ENCODE measurements around the gene MRPS23. TPM values are rescaled to one million over a fixed set of nuclear protein-coding genes. Genes with fewer than 3 reads are reported as not detected.

MRPS23 gene
- total and polyA plus RNA-seq, 4 donors = 15.7 to 44.9 (median 31.6) TPM

DNA sequence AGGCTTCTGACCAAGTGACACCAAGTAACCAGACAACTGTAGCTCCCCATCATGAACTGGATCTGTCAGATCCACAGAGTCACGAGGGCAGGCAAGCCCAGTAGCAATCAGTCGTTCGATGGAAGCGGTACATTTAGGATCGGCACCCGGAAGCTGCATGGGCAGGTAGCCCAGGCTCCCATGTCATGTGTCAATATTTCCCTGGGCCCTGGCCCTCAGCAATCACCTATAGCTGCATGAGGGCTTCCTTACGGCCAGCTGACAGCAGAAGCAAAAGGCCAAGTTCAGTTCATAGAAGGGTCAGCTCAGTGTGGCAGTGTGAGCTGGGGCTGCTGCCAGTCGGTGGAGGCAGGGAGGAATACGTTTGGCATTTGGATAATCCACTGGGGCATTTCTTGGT lies 31.8 kb downstream of the MRPS23 start:
- no peaks in the 10 kb centered on the region for H3K9me3 ChIP-seq (ENCODE audit: control insufficient read depth in 4 of 4, insufficient read depth in 3 of 4, low read length in 3 of 4)
- peaks cover 0 to 4% (median 0%) of the 10 kb centered on the region in 5 donors for H3K4me1 ChIP-seq (ENCODE audit: control insufficient read depth in 5 of 5, insufficient read depth in 5 of 5, low read length in 5 of 5)
- ATAC-seq (ENCODE audit: insufficient read depth, low FRiP score) = no peak
- WGBS, 2 donors = 81 to 83% methylated on average over 9 of the region's 9 CpGs
- no peak for DNase-seq
- TF ChIP-seq CTCF (IDR thresholded peaks at IDR 0.05; ENCODE audit: control extremely low read depth, extremely low read depth) = no peak
- no peak overlapping the region for H3K27ac ChIP-seq (ENCODE audit: low read depth in 1 of 2, low read length in 1 of 2)
- no peak overlapping the region for H3K9ac ChIP-seq (ENCODE audit: insufficient read depth in 1 of 2, low read length in 2 of 2)
- no peak overlapping the region for H3K4me3 ChIP-seq
- H3K36me3 ChIP-seq (ENCODE audit: control insufficient read depth in 4 of 4, insufficient read depth in 4 of 4, low read length in 4 of 4) = no peaks in the 10 kb centered on the region
- no peaks in the 10 kb centered on the region for H3K27me3 ChIP-seq (ENCODE audit: control insufficient read depth in 3 of 3, insufficient read depth in 3 of 3, low read length in 2 of 3)

- H3K27ac ChIP-seq (ENCODE audit: low read depth in 1 of 2, low read length in 1 of 2) = no peak overlapping the region
- no peak overlapping the region for H3K9ac ChIP-seq (ENCODE audit: insufficient read depth in 1 of 2, low read length in 2 of 2)
- no peaks in the 10 kb centered on the region for H3K4me1 ChIP-seq (ENCODE audit: control insufficient read depth in 5 of 5, insufficient read depth in 5 of 5, low read length in 5 of 5)
- H3K27me3 ChIP-seq (ENCODE audit: control insufficient read depth in 3 of 3, insufficient read depth in 3 of 3, low read length in 2 of 3) = no peaks in the 10 kb centered on the region
- no peak for ATAC-seq (ENCODE audit: insufficient read depth, low FRiP score)
- no peaks in the 10 kb centered on the region for H3K9me3 ChIP-seq (ENCODE audit: control insufficient read depth in 4 of 4, insufficient read depth in 3 of 4, low read length in 3 of 4)
- H3K36me3 ChIP-seq (ENCODE audit: control insufficient read depth in 4 of 4, insufficient read depth in 4 of 4, low read length in 4 of 4) = no peaks in the 10 kb centered on the region
- no peak for DNase-seq
- no peak overlapping the region for H3K4me3 ChIP-seq
- TF ChIP-seq CTCF (IDR thresholded peaks at IDR 0.05; ENCODE audit: control extremely low read depth, extremely low read depth) = no peak
- WGBS, 2 donors = 79 to 88% methylated on average over 4 of the region's 4 CpGs
Observed at GRCh38 chr17:57817299-57817698, 32.5 kb downstream of the MRPS23 start.

DNA sequence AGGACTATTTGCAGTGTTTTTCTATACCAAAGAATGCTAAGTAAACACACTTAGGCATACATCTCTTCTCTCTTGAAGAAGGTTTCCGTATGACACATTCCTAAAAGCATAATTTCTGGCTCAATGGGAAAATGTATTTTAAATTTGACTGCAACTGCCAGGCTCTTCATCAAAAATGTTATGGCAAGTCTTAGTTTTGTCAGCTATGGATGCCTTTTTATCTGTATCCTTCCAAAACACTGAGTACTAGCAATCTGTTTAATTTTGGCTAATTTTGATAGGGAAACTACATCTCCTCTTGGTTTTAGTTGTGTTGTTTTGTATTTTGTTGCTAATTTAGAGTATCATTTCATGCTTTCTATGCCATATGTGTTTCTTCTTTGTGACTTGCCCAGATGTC lies 35.4 kb downstream of the MRPS23 start:
- Histone ChIP-seq H3K9ac (ENCODE audit: insufficient read depth in 1 of 2, low read length in 2 of 2) (no peak overlapping the region), H3K4me3 (no peak overlapping the region), H3K4me1 (ENCODE audit: control insufficient read depth in 5 of 5, insufficient read depth in 5 of 5, low read length in 5 of 5) (peaks cover 3 to 27% (median 12%) of the 10 kb centered on the region in 5 donors), H3K36me3 (ENCODE audit: control insufficient read depth in 4 of 4, insufficient read depth in 4 of 4, low read length in 4 of 4) (no peaks in the 10 kb centered on the region), H3K27ac (ENCODE audit: low read depth in 1 of 2, low read length in 1 of 2) (no peak overlapping the region), H3K9me3 (ENCODE audit: control insufficient read depth in 4 of 4, insufficient read depth in 3 of 4, low read length in 3 of 4) (no peaks in the 10 kb centered on the region), H3K27me3 (ENCODE audit: control insufficient read depth in 3 of 3, insufficient read depth in 3 of 3, low read length in 2 of 3) (no peaks in the 10 kb centered on the region)
- ATAC-seq (ENCODE audit: insufficient read depth, low FRiP score) = no peak
- DNase-seq = no peak
- TF ChIP-seq CTCF (IDR thresholded peaks at IDR 0.05; ENCODE audit: control extremely low read depth, extremely low read depth) = no peak
- WGBS, 2 donors = 65 to 92% methylated on average over 1 of the region's 1 CpG

- no peak for TF ChIP-seq CTCF (IDR thresholded peaks at IDR 0.05; ENCODE audit: control extremely low read depth, extremely low read depth)
- no peak overlapping the region for H3K9ac ChIP-seq (ENCODE audit: insufficient read depth in 1 of 2, low read length in 2 of 2)
- no peak overlapping the region for H3K27ac ChIP-seq (ENCODE audit: low read depth in 1 of 2, low read length in 1 of 2)
- no peaks in the 10 kb centered on the region for H3K9me3 ChIP-seq (ENCODE audit: control insufficient read depth in 4 of 4, insufficient read depth in 3 of 4, low read length in 3 of 4)
- no peaks in the 10 kb centered on the region for H3K27me3 ChIP-seq (ENCODE audit: control insufficient read depth in 3 of 3, insufficient read depth in 3 of 3, low read length in 2 of 3)
- no peaks in the 10 kb centered on the region for H3K36me3 ChIP-seq (ENCODE audit: control insufficient read depth in 4 of 4, insufficient read depth in 4 of 4, low read length in 4 of 4)
- ATAC-seq (ENCODE audit: insufficient read depth, low FRiP score) (no peak), DNase-seq (no peak)
- WGBS, 2 donors = 41 to 56% methylated on average over 8 of the region's 8 CpGs
- H3K4me1 ChIP-seq (ENCODE audit: control insufficient read depth in 5 of 5, insufficient read depth in 5 of 5, low read length in 5 of 5) = peaks cover 3 to 33% (median 12%) of the 10 kb centered on the region in 5 donors
- H3K4me3 ChIP-seq = no peak overlapping the region
Observed at GRCh38 chr17:57811638-57812280, 38.1 kb downstream of the MRPS23 start.
